Measurements from ENCODE around the gene DACH1. TPM values are rescaled to one million over a fixed set of nuclear protein-coding genes. Genes with fewer than 3 reads are reported as not detected.

Gene DACH1
- total RNA-seq, 1 experiment from 2014 or later, result 1.2 TPM

- Mint-ChIP-seq H3K36me3 (ENCODE audit: insufficient read depth, unreplicated experiment) (no peaks in the 10 kb centered on the region), H3K9me3 (ENCODE audit: unreplicated experiment) (no peaks in the 10 kb centered on the region), H3K4me1 (ENCODE audit: low read depth, unreplicated experiment) (peaks cover 6% of the 10 kb centered on the region), H3K27me3 (ENCODE audit: insufficient read depth, unreplicated experiment) (peaks cover 6% of the 10 kb centered on the region), H3K4me3 (ENCODE audit: unreplicated experiment) (no peak overlapping the region), H3K27ac (ENCODE audit: unreplicated experiment) (no peak overlapping the region)
- Histone ChIP-seq H3K27me3 (replicated peaks; ENCODE audit: control insufficient read depth, insufficient read depth, low read length) (no peaks in the 10 kb centered on the region), H3K4me1 (no peaks in the 10 kb centered on the region), H3K4me3 (ENCODE audit: low read depth, low read length) (no peak overlapping the region), H3K36me3 (ENCODE audit: control insufficient read depth, insufficient read depth, low read length) (no peaks in the 10 kb centered on the region), H3K9me3 (no peaks in the 10 kb centered on the region)
- ChIA-PET POLR2A (no interaction called here), CTCF (no interaction called here)
- no TSS peak for BruUV-seq (replicated peaks)
- TF ChIP-seq CTCF (IDR thresholded peaks at IDR 0.05; ENCODE audit: insufficient read depth in 1 of 2, low read depth in 1 of 2, low read length in 1 of 2, severe bottlenecking in 1 of 2, unreplicated experiment in 1 of 2), result no peak
- DNase-seq, result no peak
- intact Hi-C loops (cut with micrococcal nuclease; ENCODE audit: unreplicated experiment), result no loop called here
These were observed 8.8 kb upstream of the DACH1 start for GRCh38 chr13:71875823-71876222.

GRCh38 chr13:71874458-71874857 lies 7.5 kb upstream of the DACH1 start:
- H3K4me1 Mint-ChIP-seq (ENCODE audit: low read depth, unreplicated experiment), result peaks cover 6% of the 10 kb centered on the region
- H3K27ac Mint-ChIP-seq (ENCODE audit: unreplicated experiment), result no peak overlapping the region
- H3K36me3 ChIP-seq (ENCODE audit: control insufficient read depth, insufficient read depth, low read length), result no peaks in the 10 kb centered on the region
- no peak overlapping the region for H3K4me3 Mint-ChIP-seq (ENCODE audit: unreplicated experiment)
- POLR2A ChIA-PET, result no interaction called here
- no peaks in the 10 kb centered on the region for H3K9me3 Mint-ChIP-seq (ENCODE audit: unreplicated experiment)
- TF ChIP-seq CTCF (IDR thresholded peaks at IDR 0.05; ENCODE audit: insufficient read depth in 1 of 2, low read depth in 1 of 2, low read length in 1 of 2, severe bottlenecking in 1 of 2, unreplicated experiment in 1 of 2), result no peak
- H3K9me3 ChIP-seq, result no peaks in the 10 kb centered on the region
- DNase-seq, result no peak
- CTCF ChIA-PET, result no interaction called here
- H3K4me1 ChIP-seq, result no peaks in the 10 kb centered on the region
- H3K4me3 ChIP-seq (ENCODE audit: low read depth, low read length), result no peak overlapping the region
- BruUV-seq (replicated peaks), result no TSS peak
- H3K27me3 ChIP-seq (replicated peaks; ENCODE audit: control insufficient read depth, insufficient read depth, low read length), result no peaks in the 10 kb centered on the region
- intact Hi-C loops (cut with micrococcal nuclease; ENCODE audit: unreplicated experiment), result no loop called here
- peaks cover 11% of the 10 kb centered on the region for H3K27me3 Mint-ChIP-seq (ENCODE audit: insufficient read depth, unreplicated experiment)
- no peaks in the 10 kb centered on the region for H3K36me3 Mint-ChIP-seq (ENCODE audit: insufficient read depth, unreplicated experiment)

DNA sequence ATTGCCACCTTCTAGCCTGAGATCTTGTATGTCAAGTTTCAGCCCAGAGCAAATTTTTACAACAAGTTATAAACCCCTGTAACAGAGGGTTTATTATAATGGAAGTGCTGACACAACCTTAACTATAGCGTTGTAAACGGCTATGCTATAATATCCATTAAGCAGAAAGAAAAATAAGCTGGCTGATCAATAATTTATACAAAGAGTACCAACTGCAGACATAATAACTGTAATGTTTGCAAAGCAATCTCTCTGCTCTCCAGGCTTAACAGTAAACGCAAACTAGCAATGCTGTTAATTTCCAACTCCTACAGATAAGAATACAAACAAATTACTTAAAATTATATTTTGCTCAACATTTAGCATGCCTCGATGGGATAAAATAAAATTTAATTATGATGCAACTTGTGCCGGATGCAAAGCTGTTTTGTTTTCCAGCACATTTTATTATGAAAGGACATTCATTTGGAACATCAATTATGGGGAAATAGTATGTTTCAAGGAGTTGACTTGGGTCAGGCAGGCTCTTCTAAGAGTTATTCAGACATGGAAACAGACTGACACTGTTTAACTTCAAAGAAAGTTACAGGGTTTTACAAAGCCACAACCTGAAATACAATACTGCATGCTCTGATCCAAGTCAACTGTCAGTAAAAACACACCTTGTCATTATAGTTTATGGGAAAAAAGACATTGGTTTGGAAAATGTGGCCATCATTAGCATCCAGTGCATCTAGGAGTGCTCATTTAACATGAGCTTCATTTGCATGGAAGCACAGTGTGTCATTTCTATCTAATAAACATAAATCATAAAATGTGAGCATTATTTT lies 6.6 kb upstream of the DACH1 start:
- Mint-ChIP-seq H3K4me3 (ENCODE audit: unreplicated experiment) (no peak overlapping the region), H3K4me1 (ENCODE audit: low read depth, unreplicated experiment) (peaks cover 6% of the 10 kb centered on the region), H3K27me3 (ENCODE audit: insufficient read depth, unreplicated experiment) (peaks cover 11% of the 10 kb centered on the region), H3K9me3 (ENCODE audit: unreplicated experiment) (no peaks in the 10 kb centered on the region), H3K27ac (ENCODE audit: unreplicated experiment) (no peak overlapping the region), H3K36me3 (ENCODE audit: insufficient read depth, unreplicated experiment) (no peaks in the 10 kb centered on the region)
- Histone ChIP-seq H3K36me3 (ENCODE audit: control insufficient read depth, insufficient read depth, low read length) (no peaks in the 10 kb centered on the region), H3K4me1 (no peaks in the 10 kb centered on the region), H3K27me3 (replicated peaks; ENCODE audit: control insufficient read depth, insufficient read depth, low read length) (no peaks in the 10 kb centered on the region; the same call in 1 of the 2 replicates), H3K4me3 (ENCODE audit: low read depth, low read length) (no peak overlapping the region), H3K9me3 (no peaks in the 10 kb centered on the region)
- ChIA-PET CTCF (no interaction called here), POLR2A (no interaction called here)
- DNase-seq, result no peak
- intact Hi-C loops (cut with micrococcal nuclease; ENCODE audit: unreplicated experiment), result no loop called here
- no peak for TF ChIP-seq CTCF (IDR thresholded peaks at IDR 0.05; ENCODE audit: insufficient read depth in 1 of 2, low read depth in 1 of 2, low read length in 1 of 2, severe bottlenecking in 1 of 2, unreplicated experiment in 1 of 2)
- no TSS peak for BruUV-seq (replicated peaks)

Data from Caco-2 (cell line).